Measurements from ENCODE around the gene NCK2.

Gene NCK2

GRCh38 chr2:105876191-105876590, 131.5 kb downstream of the NCK2 start:
- no peak for DNase-seq

- DNase-seq = no peak
Observed at GRCh38 chr2:105877945-105878344, 133.2 kb downstream of the NCK2 start.

- no peak for DNase-seq
Observed at GRCh38 chr2:105879106-105879802, 134.5 kb downstream of the NCK2 start.

GRCh38 chr2:105879803-105880300, 135.1 kb downstream of the NCK2 start:
- DNase-seq = no peak

- no peak for DNase-seq
Observed at GRCh38 chr2:105880637-105881036, 135.9 kb downstream of the NCK2 start.

GRCh38 chr2:105881286-105882136, 136.8 kb downstream of the NCK2 start:
- no peak for DNase-seq

GRCh38 chr2:105882341-105882740, 137.6 kb downstream of the NCK2 start:
- no peak for DNase-seq

- DNase-seq = no peak
Observed at GRCh38 chr2:105882920-105883435, 138.3 kb downstream of the NCK2 start.

GRCh38 chr2:105883911-105884694, 139.4 kb downstream of the NCK2 start:
- no peak for DNase-seq

- no peak for DNase-seq
Observed at GRCh38 chr2:105885456-105885855, 140.7 kb downstream of the NCK2 start.

- DNase-seq = no peak
Observed at GRCh38 chr2:105886029-105886454, 141.3 kb downstream of the NCK2 start.

GRCh38 chr2:105886687-105887086, 142.0 kb downstream of the NCK2 start:
- no peak for DNase-seq

- DNase-seq = no peak
Observed at GRCh38 chr2:105887256-105887655, 142.5 kb downstream of the NCK2 start.

GRCh38 chr2:105888625-105889024, 143.9 kb downstream of the NCK2 start:
- DNase-seq = peak; percentile 50 to 56 (median 55)

- no peak for DNase-seq
Observed at GRCh38 chr2:105889046-105889445, 144.3 kb downstream of the NCK2 start.

GRCh38 chr2:105890111-105890510, 145.4 kb downstream of the NCK2 start:
- no peak for DNase-seq

GRCh38 chr2:105890856-105891255, 146.1 kb downstream of the NCK2 start:
- no peak for DNase-seq

GRCh38 chr2:105893011-105893995, 148.6 kb downstream of the NCK2 start:
- no peak for DNase-seq

- no peak for DNase-seq
Observed at GRCh38 chr2:105894327-105894944, 149.7 kb downstream of the NCK2 start.

- DNase-seq = no peak
Observed at GRCh38 chr2:105895990-105896764, 151.5 kb downstream of the NCK2 start.
